DOHH2 (cell line): ENCODE results near the gene NCOR2.

Source experiments
- H3F3A ChIP-seq: fragments of 200-600 bp; sonication (generic), shearing (Covaris generic); 2 replicates; pipeline ENCODE4 v1.6.0; 2016; ENCODE audit warnings: antibody characterized with exemption, mild to moderate bottlenecking; ENCODE audit not compliant: control insufficient read depth, insufficient read depth
- H3K27ac ChIP-seq: fragments of 200-600 bp; sonication (generic); 2 replicates; pipeline ENCODE4 v1.5.1; 2014; ENCODE audit warnings: low read depth, mild to moderate bottlenecking, low read length, moderate library complexity
- H3K27me3 ChIP-seq: fragments of 200-600 bp; sonication (generic); 2 replicates; pipeline ENCODE4 v1.6.1; 2014; ENCODE audit warnings: mild to moderate bottlenecking, low read length, mixed read lengths; ENCODE audit not compliant: control insufficient read depth
- H3K36me3 ChIP-seq: fragments of 200-600 bp; sonication (generic); 2 replicates; pipeline ENCODE4 v1.6.1; 2014; ENCODE audit warnings: mild to moderate bottlenecking, low read length, moderate library complexity, mixed read lengths; ENCODE audit not compliant: control insufficient read depth
- H3K4me1 ChIP-seq: fragments of 200-600 bp; sonication (generic); 2 replicates; pipeline ENCODE4 v1.6.1; 2014; ENCODE audit warnings: mild to moderate bottlenecking, low read length, mixed read lengths; ENCODE audit not compliant: control insufficient read depth
- H3K4me2 ChIP-seq: fragments of 200-600 bp; sonication (generic); 2 replicates; pipeline ENCODE4 v1.6.0; 2014; ENCODE audit warnings: mild to moderate bottlenecking, low read length, moderate library complexity
- H3K4me3 ChIP-seq: fragments of 200-600 bp; sonication (generic); 2 replicates; pipeline ENCODE4 v1.5.1; 2014; ENCODE audit warnings: mild to moderate bottlenecking, low read length, mixed read lengths
- H3K79me2 ChIP-seq: fragments of 200-600 bp; sonication (generic); 2 replicates; pipeline ENCODE4 v1.6.1; 2014; ENCODE audit warnings: mild to moderate bottlenecking, low read length, mixed read lengths; ENCODE audit not compliant: control insufficient read depth
- H3K9me2 ChIP-seq: fragments of 200-600 bp; sonication (generic); replicated peaks from 2 replicates; pipeline ENCODE4 v1.6.1; 2014; ENCODE audit warnings: mild to moderate bottlenecking, low read length, mixed read lengths; ENCODE audit not compliant: control insufficient read depth
- H3K9me3 ChIP-seq: fragments of 200-600 bp; sonication (generic); 2 replicates; pipeline ENCODE4 v1.6.1; 2014; ENCODE audit warnings: antibody characterized with exemption, low read length, mixed read lengths; ENCODE audit not compliant: control insufficient read depth, insufficient read depth
- H4K20me1 ChIP-seq: fragments of 200-600 bp; sonication (generic); 2 replicates; pipeline ENCODE4 v1.6.0; 2014; ENCODE audit warnings: low read depth, mild to moderate bottlenecking, antibody characterized with exemption, low read length, moderate library complexity; ENCODE audit not compliant: control insufficient read depth, insufficient read depth
- EZH2phosphoT487 ChIP-seq: fragments of 200-600 bp; sonication (generic); IDR thresholded peaks from 2 replicates; pipeline ENCODE4 v1.6.1; 2017; ENCODE audit warnings: borderline replicate concordance, mild to moderate bottlenecking, antibody characterized with exemption, low read length, moderate library complexity, mixed read lengths
- TF ChIP-seq, protein P1 (sequence below): fragments of 200-600 bp; sonication (generic); IDR thresholded peaks from one replicate; pipeline ENCODE4 v1.5.1; 2014; ENCODE audit warnings: antibody characterized with exemption, mild to moderate bottlenecking, low read depth, low read length; ENCODE audit not compliant: poor library complexity, severe bottlenecking

NCOR2 gene

DNA sequence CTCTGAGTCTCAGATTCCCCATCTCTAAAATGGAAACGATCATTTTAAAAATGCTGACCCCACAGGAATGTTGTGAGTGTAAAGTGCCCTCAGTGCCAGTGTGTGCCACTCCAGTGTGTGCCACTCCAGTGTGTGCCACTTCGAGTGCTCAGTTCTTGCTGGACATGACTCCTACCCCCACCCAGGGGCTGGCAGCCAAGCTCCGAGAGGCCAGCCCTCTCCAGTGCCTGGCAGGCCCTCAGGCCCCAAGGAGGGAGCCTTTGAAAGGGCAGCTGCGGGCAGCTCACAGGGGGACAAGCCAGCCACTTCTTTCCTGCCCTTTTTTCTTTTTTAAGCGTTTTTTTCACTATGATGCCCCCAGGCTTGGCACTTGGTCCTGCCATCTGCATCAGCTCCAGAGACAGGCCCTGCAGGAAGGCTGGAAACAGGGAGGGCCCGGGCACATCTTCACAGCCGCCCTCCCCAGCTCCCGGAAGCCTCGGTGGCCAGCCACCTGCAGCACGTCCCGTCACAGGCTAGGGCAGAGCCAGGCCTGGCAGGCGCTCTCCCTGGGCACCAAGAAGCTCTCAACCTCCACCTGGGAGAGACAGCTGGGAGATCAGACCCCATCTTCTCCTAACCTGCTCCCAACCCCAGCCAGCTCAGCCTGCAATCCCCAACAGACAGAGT lies 29.8 kb downstream of the NCOR2 start:
- Histone ChIP-seq H4K20me1 (peaks cover 21% of the 10 kb centered on the region; the same call in 1 of the 2 replicates), H3F3A (no peaks in the 10 kb centered on the region), H3K9me3 (no peaks in the 10 kb centered on the region), H3K27me3 (no peaks in the 10 kb centered on the region), H3K4me1 (peaks cover 12% of the 10 kb centered on the region), H3K4me2 (no peak overlapping the region), H3K79me2 (peaks cover 88% of the 10 kb centered on the region), H3K36me3 (no peaks in the 10 kb centered on the region; the same call in 1 of the 2 replicates), H3K27ac (no peak overlapping the region), H3K9me2 (no peaks in the 10 kb centered on the region), H3K4me3 (no peak overlapping the region)
- TF ChIP-seq, protein P1, sequence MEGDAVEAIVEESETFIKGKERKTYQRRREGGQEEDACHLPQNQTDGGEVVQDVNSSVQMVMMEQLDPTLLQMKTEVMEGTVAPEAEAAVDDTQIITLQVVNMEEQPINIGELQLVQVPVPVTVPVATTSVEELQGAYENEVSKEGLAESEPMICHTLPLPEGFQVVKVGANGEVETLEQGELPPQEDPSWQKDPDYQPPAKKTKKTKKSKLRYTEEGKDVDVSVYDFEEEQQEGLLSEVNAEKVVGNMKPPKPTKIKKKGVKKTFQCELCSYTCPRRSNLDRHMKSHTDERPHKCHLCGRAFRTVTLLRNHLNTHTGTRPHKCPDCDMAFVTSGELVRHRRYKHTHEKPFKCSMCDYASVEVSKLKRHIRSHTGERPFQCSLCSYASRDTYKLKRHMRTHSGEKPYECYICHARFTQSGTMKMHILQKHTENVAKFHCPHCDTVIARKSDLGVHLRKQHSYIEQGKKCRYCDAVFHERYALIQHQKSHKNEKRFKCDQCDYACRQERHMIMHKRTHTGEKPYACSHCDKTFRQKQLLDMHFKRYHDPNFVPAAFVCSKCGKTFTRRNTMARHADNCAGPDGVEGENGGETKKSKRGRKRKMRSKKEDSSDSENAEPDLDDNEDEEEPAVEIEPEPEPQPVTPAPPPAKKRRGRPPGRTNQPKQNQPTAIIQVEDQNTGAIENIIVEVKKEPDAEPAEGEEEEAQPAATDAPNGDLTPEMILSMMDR, result no peak
- TF ChIP-seq EZH2phosphoT487, result no peak

DNA sequence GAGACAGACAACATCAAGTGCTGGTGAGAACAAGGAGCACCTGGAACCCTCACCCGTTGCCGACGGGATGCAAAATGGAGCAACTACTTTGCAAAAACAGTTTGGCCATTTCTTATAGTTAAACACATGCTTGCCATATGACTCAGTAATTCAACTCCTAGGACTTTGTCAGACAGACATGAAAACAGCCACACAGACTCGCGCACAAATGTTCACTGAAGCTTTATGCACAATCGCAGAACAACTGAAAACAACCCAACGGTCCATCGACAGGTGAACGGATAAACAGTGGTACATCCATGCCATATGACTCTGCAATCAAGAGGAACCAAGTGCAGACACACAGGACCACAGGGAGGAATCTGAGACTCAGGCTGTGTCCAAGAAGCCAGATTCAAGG lies 30.8 kb downstream of the NCOR2 start:
- Histone ChIP-seq H3K79me2 (peaks cover 79% of the 10 kb centered on the region), H3K27me3 (no peaks in the 10 kb centered on the region), H3K4me3 (no peak overlapping the region), H3F3A (no peaks in the 10 kb centered on the region), H3K9me2 (no peaks in the 10 kb centered on the region), H3K36me3 (no peaks in the 10 kb centered on the region; the same call in 1 of the 2 replicates), H3K4me1 (0 out of 2 replicates have a peak, but pooled peaks cover 4% of the 10 kb centered on the region), H3K9me3 (no peaks in the 10 kb centered on the region), H3K4me2 (no peak overlapping the region), H4K20me1 (peaks cover 15% of the 10 kb centered on the region; the same call in 1 of the 2 replicates), H3K27ac (no peak overlapping the region)
- TF ChIP-seq EZH2phosphoT487, result no peak
- TF ChIP-seq, protein P1, result no peak

DNA sequence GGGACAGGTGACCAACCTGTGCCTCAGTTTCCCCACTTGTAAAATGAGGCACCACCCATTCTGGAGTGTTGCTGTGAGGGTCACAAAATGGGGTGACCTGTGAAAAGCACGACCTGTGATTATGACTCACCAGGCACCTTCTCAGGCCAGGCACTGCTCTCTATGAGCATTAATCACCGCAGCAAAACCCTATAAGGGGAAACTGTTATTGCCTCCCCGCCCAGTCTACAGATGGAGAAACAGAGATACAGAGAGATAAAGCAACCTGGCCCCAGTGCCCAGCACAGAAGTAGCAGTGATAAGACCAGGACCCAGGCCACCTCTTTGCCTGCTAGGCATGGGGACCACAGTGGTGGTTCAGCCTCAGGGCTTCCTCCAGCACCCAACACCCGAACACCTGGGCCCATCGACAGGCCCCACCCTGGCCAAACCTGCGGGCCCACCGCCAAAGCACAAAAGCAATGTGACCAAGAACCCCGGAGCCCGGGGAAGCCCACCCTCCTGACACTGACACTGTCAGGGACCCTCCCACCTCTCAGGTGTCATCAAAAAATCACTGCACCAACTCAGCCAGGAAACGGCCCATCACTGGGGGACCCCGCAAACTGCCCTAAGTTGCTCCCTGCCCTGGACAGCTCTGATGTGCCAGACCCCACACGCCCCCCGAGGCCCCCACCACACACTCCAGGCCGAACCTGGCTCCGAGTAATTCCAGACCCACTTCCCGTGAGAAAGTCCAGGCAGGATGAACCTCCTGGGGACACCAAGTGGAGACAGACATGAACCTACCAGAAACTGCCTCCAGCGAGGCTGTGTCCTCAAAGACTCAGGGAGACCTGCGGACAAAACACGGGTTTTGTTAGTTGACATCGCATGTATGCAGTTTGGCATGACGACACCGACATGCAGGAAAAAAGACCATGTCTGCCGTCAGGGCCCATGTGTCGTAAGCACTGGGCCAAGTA lies 32.4 kb downstream of the NCOR2 start:
- Histone ChIP-seq H3K27ac (no peak overlapping the region), H4K20me1 (peaks cover 15% of the 10 kb centered on the region; the same call in 1 of the 2 replicates), H3K4me1 (no peaks in the 10 kb centered on the region), H3K27me3 (no peaks in the 10 kb centered on the region), H3F3A (no peaks in the 10 kb centered on the region), H3K9me3 (no peaks in the 10 kb centered on the region), H3K79me2 (peaks cover 73% of the 10 kb centered on the region), H3K4me2 (no peak overlapping the region), H3K36me3 (no peaks in the 10 kb centered on the region; the same call in 1 of the 2 replicates), H3K4me3 (no peak overlapping the region), H3K9me2 (no peaks in the 10 kb centered on the region)
- TF ChIP-seq EZH2phosphoT487, result no peak
- TF ChIP-seq, protein P1, result no peak
